ENCODE results near the gene MSH5.
"Not testable (repeated sequence)": the region's sequence is repeated elsewhere in the genome, so short reads cannot be mapped to it uniquely, and the experiment has no call there.

MSH5 gene

GRCh38 chr6:31801031-31801927 lies 61.5 kb downstream of the MSH5 start:
- not testable (repeated sequence) for DNase-seq (ENCODE audit: low read depth, low spot score)

GRCh38 chr6:31805939-31806469 lies 66.2 kb downstream of the MSH5 start:
- no peak for DNase-seq (ENCODE audit: low read depth, low spot score)

DNA sequence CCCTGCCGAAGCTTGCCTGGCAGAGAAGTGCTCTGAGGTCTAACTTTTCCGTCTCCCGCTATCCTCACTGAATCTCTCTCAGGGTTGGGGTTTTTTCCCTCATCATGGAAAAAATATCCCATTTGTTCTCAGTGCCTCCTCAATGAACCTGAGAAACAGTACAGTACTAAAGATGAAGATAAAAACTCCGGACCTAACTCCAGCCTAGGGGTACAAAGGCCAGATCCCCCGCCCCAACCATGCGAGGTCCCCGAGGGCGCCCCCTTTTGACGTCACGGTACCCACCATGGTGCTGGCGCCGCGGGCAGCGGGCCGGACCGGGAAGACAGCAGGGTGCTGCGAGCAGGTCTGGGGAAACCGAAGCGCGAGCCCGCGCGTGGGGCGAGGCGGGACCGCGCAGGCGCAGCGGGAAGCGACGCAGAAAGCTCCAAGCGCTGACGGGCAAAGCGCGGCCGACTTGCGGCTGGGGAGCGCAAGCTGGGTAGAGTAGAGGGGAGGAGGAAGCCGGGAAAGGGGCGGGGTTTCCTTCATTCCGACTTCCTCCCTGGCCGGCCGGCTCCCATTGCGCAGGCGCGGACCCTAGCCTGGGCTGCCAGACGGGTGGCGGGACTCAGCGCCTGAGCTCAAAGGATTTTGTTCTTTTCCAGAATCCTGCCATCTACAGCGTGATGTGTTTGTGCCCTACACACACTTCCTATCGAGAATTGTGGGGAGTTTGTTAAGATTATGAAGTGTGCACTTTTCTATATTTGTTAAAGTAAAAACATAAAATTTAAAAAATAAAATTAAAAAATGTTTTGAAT lies 66.9 kb downstream of the MSH5 start, which contains the start of gene LSM2:
Gene LSM2, minus strand, starts transcription at position 497 of the 803 bp plus-strand sequence. Its CDS starts 209 bp downstream, at position 288.
- DNase-seq (ENCODE audit: low read depth, low spot score) = no peak

GRCh38 chr6:31808599-31808998 lies 68.8 kb downstream of the MSH5 start:
- not testable (repeated sequence) for DNase-seq (ENCODE audit: low read depth, low spot score)

DNA sequence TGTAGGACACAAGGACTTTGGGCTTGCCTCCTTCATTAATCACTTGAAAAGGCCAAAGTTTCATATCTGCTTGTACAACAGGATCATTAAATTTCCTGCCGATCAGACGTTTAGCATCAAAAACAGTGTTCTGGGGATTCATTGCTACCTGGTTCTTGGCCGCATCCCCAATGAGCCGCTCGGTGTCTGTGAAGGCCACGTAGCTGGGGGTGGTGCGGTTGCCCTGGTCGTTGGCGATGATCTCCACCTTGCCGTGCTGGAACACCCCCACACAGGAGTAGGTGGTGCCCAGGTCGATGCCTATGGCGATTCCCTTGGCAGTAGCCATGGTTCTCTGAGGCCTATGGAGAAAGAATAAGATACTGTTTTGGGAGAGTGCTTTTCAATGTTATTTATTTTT lies 71.8 kb downstream of the MSH5 start:
- no peak for DNase-seq (ENCODE audit: low read depth, low spot score)
